Muscle of arm (tissue), 12 donors: ENCODE data around the gene FUT8. TPM values are rescaled to one million over a fixed set of nuclear protein-coding genes. Genes with fewer than 3 reads are reported as not detected.

ENCODE experiments used
- DNase-seq: peaks from one replicate; pipeline ENCODE4 v3.0.0-alpha.2; 2013
- polyA plus RNA-seq, 12 donors: library from polyadenylated mRNA; unstranded; fragments of 120-200 nt; gene quantifications; one replicate each; pipeline ENCODE4 v1.2.1, GENCODE V29; 2013; ENCODE audit not compliant: insufficient read length in 12 of 12

FUT8 gene
- polyA plus RNA-seq, 12 donors, result 12.2 to 23.8 (median 14.3) TPM; not detected in 1

- DNase-seq, result no peak
These were observed 78.7 kb downstream of the FUT8 start for GRCh38 chr14:65491274-65491673.

GRCh38 chr14:65492266-65492665 is 79.7 kb downstream of the FUT8 start:
- no peak for DNase-seq

- DNase-seq, result no peak
These were observed 82.7 kb downstream of the FUT8 start for GRCh38 chr14:65495196-65495595.

GRCh38 chr14:65496178-65496993 is 83.9 kb downstream of the FUT8 start:
- no peak for DNase-seq

GRCh38 chr14:65499138-65499537 is 86.6 kb downstream of the FUT8 start:
- no peak for DNase-seq

GRCh38 chr14:65500075-65500474 is 87.5 kb downstream of the FUT8 start:
- no peak for DNase-seq

GRCh38 chr14:65501328-65501727 is 88.8 kb downstream of the FUT8 start:
- DNase-seq, result no peak

GRCh38 chr14:65502676-65503124 is 90.2 kb downstream of the FUT8 start:
- DNase-seq, result no peak

- no peak for DNase-seq
These were observed 91.2 kb downstream of the FUT8 start for GRCh38 chr14:65503771-65504170.

GRCh38 chr14:65506801-65507200 is 94.3 kb downstream of the FUT8 start:
- DNase-seq, result no peak

GRCh38 chr14:65509842-65510241 is 97.3 kb downstream of the FUT8 start:
- DNase-seq, result no peak

GRCh38 chr14:65513671-65514070 is 101.1 kb downstream of the FUT8 start:
- no peak for DNase-seq

- no peak for DNase-seq
These were observed 105.4 kb downstream of the FUT8 start for GRCh38 chr14:65517635-65518542.

GRCh38 chr14:65528069-65528468 is 115.5 kb downstream of the FUT8 start:
- DNase-seq, result no peak

GRCh38 chr14:65531148-65531547 is 118.6 kb downstream of the FUT8 start:
- DNase-seq, result no peak

- DNase-seq, result no peak
These were observed 121.3 kb downstream of the FUT8 start for GRCh38 chr14:65533736-65534404.

GRCh38 chr14:65536781-65537423 is 124.4 kb downstream of the FUT8 start:
- no peak for DNase-seq

GRCh38 chr14:65548878-65549277 is 136.3 kb downstream of the FUT8 start:
- no peak for DNase-seq

GRCh38 chr14:65549429-65549828 is 136.9 kb downstream of the FUT8 start:
- DNase-seq, result no peak

GRCh38 chr14:65550779-65551643 is 138.5 kb downstream of the FUT8 start:
- DNase-seq, result no peak

GRCh38 chr14:65552724-65553123 is 140.2 kb downstream of the FUT8 start:
- no peak for DNase-seq
